KMS-11 (cell line): ENCODE data around the gene MICAL2.

Experiments
- H2AFZ ChIP-seq: fragments of 200-600 bp; sonication (generic); 2 replicates; pipeline ENCODE4 v1.6.1; 2016; ENCODE audit warnings: antibody characterized with exemption, mixed run types, low read depth
- H3K27ac ChIP-seq: fragments of 200-600 bp; sonication (generic); 2 replicates; pipeline ENCODE4 v1.6.1; 2016; ENCODE audit warnings: mild to moderate bottlenecking, mixed run types
- H3K27me3 ChIP-seq: fragments of 200-600 bp; sonication (generic); 2 replicates; pipeline ENCODE4 v1.6.1; 2017; ENCODE audit warnings: mild to moderate bottlenecking, low read depth, mixed run types, moderate library complexity; ENCODE audit not compliant: insufficient read depth
- H3K36me3 ChIP-seq: fragments of 200-600 bp; sonication (generic); 2 replicates; pipeline ENCODE4 v1.6.1; 2017; ENCODE audit warnings: mild to moderate bottlenecking, mixed run types; ENCODE audit not compliant: insufficient read depth
- H3K4me1 ChIP-seq: fragments of 200-600 bp; sonication (generic); 2 replicates; pipeline ENCODE4 v1.6.1; 2016; ENCODE audit warnings: mild to moderate bottlenecking, low read depth, mixed run types; ENCODE audit not compliant: poor library complexity, severe bottlenecking
- H3K4me2 ChIP-seq: fragments of 200-600 bp; sonication (generic); 2 replicates; pipeline ENCODE4 v1.7.0; 2016; ENCODE audit warnings: mild to moderate bottlenecking, mixed run types
- H3K4me3 ChIP-seq: fragments of 200-600 bp; sonication (generic); IDR thresholded peaks from 2 replicates; pipeline ENCODE4 v1.6.1; 2017; ENCODE audit warnings: low read depth, low read length, mixed read lengths; ENCODE audit not compliant: insufficient read depth
- H3K79me2 ChIP-seq: fragments of 200-600 bp; sonication (generic); 2 replicates; pipeline ENCODE4 v1.6.1; 2016; ENCODE audit warnings: low read depth, mixed run types; ENCODE audit not compliant: insufficient read depth
- H3K9ac ChIP-seq: fragments of 200-600 bp; sonication (generic); 2 replicates; pipeline ENCODE4 v1.6.1; 2016; ENCODE audit warnings: mild to moderate bottlenecking, mixed run types
- H4K20me1 ChIP-seq: fragments of 200-600 bp; sonication (generic); 2 replicates; pipeline ENCODE4 v1.6.1; 2016; ENCODE audit warnings: mild to moderate bottlenecking, mixed run types; ENCODE audit not compliant: insufficient read depth
- CTCF ChIP-seq: fragments of 200-600 bp; sonication (generic); conservative IDR thresholded peaks from 2 replicates; pipeline ENCODE4 v1.6.1; 2017; ENCODE audit warnings: low read depth, mild to moderate bottlenecking, antibody characterized with exemption, low read length, moderate library complexity, mixed read lengths

MICAL2 gene

GRCh38 chr11:12175694-12176241, 65.4 kb downstream of the MICAL2 start:
- H2AFZ ChIP-seq = peak overlapping the region; percentile 46
- H3K79me2 ChIP-seq = no peaks in the 10 kb centered on the region
- H3K27ac ChIP-seq = peak overlapping the region; percentile 90
- peak overlapping the region; percentile 46 for H3K4me2 ChIP-seq
- H4K20me1 ChIP-seq = no peaks in the 10 kb centered on the region
- TF ChIP-seq CTCF = no peak
- H3K36me3 ChIP-seq = no peaks in the 10 kb centered on the region
- H3K4me1 ChIP-seq = peaks cover 80% of the 10 kb centered on the region
- H3K27me3 ChIP-seq = no peaks in the 10 kb centered on the region
- peak overlapping the region; percentile 53; the same call in 1 of the 2 replicates for H3K9ac ChIP-seq
- no peak overlapping the region for H3K4me3 ChIP-seq

- H3K4me3 ChIP-seq = no peak overlapping the region
- no peaks in the 10 kb centered on the region for H3K36me3 ChIP-seq
- H3K4me1 ChIP-seq = peaks cover 80% of the 10 kb centered on the region
- no peaks in the 10 kb centered on the region for H3K27me3 ChIP-seq
- H3K9ac ChIP-seq = no peak overlapping the region
- TF ChIP-seq CTCF = no peak
- H3K4me2 ChIP-seq = peak overlapping the region; percentile 46; the same call in 1 of the 2 replicates
- 0 out of 2 replicates have a peak overlapping the region, but pooled peaks have one; percentile 46 for H2AFZ ChIP-seq
- H3K27ac ChIP-seq = peak overlapping the region; percentile 90
- H3K79me2 ChIP-seq = no peaks in the 10 kb centered on the region
- H4K20me1 ChIP-seq = no peaks in the 10 kb centered on the region
These were observed 66.0 kb downstream of the MICAL2 start for GRCh38 chr11:12176410-12176809.

- H3K4me1 ChIP-seq = peaks cover 77% of the 10 kb centered on the region
- H4K20me1 ChIP-seq = no peaks in the 10 kb centered on the region
- H2AFZ ChIP-seq = no peak overlapping the region
- H3K79me2 ChIP-seq = no peaks in the 10 kb centered on the region
- peak overlapping the region; percentile 36; the same call in 1 of the 2 replicates for H3K4me2 ChIP-seq
- H3K4me3 ChIP-seq = no peak overlapping the region
- TF ChIP-seq CTCF = no peak
- no peaks in the 10 kb centered on the region for H3K36me3 ChIP-seq
- no peak overlapping the region for H3K9ac ChIP-seq
- no peak overlapping the region for H3K27ac ChIP-seq
- no peaks in the 10 kb centered on the region for H3K27me3 ChIP-seq
These were observed 67.4 kb downstream of the MICAL2 start for GRCh38 chr11:12177739-12178338.

- Histone ChIP-seq H3K4me3 (no peak overlapping the region), H3K27ac (peak overlapping the region; percentile 36; the same call in 1 of the 2 replicates), H3K4me1 (peaks cover 65% of the 10 kb centered on the region), H3K4me2 (peak overlapping the region; percentile 37), H3K9ac (peak overlapping the region; percentile 24; the same call in 1 of the 2 replicates), H3K27me3 (no peaks in the 10 kb centered on the region), H2AFZ (peak overlapping the region; percentile 58; the same call in 1 of the 2 replicates), H3K79me2 (no peaks in the 10 kb centered on the region), H4K20me1 (no peaks in the 10 kb centered on the region), H3K36me3 (no peaks in the 10 kb centered on the region)
- no peak for TF ChIP-seq CTCF
These were observed 68.6 kb downstream of the MICAL2 start for GRCh38 chr11:12179019-12179418.
